CD4-positive, alpha-beta T cell treated with Interleukin-6 for 4 hours (primary cell): ENCODE results near the gene TDRD5.

Experiments
- DNase-seq: peaks from one replicate; pipeline ENCODE4 v3.0.0-alpha.2; 2020; ENCODE audit warnings: mixed read lengths

TDRD5 gene, protein sequence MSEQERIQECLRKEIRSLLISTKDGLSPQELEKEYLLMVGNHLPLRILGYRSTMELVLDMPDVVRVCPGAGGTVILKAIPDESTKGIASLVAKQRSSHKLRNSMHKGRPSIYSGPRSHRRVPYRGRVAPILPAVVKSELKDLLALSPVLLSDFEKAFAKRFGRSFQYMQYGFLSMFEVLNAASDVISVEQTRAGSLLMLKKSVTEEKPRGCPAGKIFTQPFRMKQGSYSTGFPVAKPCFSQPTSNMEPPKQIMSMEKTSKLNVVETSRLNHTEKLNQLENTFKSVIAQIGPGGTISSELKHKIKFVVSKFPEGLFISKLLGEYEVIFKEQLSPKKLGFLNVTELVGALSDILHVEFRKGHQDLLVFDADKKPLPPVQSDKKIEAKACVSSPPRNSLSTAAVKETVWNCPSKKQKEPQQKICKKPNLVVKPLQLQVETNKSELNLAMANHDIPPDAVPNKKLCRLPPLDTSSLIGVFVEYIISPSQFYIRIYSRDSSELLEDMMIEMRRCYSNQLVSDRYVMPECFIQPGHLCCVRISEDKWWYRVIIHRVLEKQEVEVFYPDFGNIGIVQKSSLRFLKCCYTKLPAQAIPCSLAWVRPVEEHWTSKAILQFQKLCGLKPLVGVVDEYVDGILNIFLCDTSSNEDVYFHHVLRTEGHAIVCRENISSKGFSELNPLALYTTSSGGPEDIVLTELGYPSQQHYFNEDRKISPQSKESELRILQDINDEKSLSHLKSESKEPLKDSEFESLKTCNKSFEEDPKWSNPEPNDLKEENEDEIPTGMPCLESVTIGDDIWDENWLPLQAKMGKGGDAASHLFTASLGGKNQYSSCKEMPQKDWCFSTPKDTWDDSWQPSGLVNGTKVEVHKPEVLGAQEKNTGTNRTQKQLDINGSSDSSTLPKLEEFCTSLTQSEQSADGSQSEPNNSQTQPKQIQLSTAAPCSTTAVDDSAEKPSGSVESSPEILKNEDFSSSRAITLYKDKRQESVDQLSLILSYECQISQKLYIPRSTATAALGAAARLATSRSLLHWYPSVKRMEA

DNA sequence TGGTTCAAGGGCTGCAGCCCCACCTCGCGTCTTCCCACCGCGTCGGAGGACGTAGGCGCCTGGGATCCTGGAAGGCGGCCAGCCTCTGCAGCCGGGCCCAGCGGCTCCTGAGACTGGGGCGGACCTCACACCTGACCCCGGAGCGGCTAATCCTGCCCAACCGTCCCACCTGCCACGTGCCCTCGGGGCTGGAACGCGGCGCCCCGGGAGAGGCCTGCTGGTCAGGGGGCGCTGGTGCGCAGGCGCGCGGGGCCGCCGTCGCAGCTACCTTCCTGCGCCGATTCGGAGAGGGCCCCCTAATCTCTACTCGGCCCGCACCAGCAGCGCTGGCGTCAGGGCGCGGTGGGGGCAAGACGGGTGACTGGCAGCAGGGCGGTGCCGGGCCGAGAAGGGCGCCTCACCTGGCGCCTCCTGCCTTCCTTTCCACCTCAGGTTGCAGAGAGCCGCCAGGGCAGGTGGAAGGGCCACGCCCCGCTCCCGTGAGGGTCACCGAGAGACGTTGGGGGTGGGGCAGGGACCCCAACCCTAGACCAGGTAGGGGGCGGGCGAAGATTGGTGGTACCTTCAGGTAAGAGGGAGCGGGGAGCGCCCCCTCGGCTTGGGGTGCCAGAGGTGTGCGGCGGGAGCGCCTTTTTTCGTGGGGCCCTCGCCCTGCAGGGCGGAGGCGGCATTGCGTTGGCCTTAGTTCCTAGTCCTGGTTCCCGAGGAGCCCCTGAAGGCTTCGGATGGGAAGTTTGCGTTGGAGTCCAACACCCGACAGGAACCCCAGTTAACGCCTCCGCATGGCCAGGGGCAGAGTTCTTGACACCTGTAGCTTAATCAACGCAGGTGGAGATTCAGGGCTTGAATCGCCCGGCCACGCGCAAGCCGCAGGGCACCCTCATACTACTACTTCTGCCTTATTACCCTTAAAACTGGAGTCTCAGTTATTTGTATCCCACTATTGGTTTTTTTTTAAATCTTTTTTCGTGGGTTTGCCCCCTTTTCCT, at the start of gene TDRD5:
Gene TDRD5, plus strand, starts transcription at position 241 of the 989 bp plus-strand sequence. CDS start 784 bp downstream, outside the sequence.
- no peak for DNase-seq

DNA sequence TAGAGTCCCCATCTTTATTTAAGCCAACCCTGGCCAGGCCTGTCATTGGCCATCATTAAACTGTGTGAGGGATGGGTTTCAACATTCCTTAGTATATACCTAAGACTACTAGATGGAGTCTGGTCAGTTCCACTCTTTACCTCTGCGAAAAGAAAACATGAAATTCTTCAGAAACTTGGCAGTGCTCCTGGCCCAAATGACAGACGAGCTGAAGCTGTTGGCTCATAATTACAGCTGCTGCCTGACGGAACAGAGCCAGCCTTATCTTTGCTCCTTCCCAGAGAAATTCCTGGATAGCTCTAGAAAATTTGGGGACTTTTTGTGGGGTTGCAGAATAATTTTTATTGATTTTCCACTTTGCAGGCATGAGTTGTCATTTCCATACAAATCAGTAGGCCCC, 46.3 kb upstream of the TDRD5 start:
- no peak for DNase-seq

DNA sequence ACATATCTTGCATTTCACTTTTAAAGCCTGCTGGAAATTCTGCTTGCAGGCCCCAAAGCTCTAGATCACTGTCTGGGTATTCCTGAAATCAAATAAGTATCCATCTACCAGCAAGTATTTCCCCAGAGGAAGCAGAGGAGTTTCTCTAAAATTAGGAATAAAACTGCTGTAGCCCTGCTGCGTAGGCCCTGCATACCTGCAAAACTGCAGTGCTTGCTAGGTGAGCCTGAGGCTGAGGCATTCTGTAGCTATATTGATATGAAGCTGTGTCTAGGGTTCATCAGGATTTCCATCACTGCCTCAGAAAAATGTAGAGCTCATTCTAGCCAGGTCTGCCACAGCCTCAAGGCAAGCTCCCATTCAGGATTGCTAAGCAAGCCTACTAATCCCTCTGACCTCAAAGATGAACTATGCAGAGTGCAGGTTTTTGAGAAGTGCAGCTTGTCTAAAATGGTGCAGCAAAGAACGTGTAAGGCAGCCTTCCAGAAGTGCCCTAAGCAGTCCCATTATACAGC, 44.6 kb upstream of the TDRD5 start:
- no peak for DNase-seq

DNA sequence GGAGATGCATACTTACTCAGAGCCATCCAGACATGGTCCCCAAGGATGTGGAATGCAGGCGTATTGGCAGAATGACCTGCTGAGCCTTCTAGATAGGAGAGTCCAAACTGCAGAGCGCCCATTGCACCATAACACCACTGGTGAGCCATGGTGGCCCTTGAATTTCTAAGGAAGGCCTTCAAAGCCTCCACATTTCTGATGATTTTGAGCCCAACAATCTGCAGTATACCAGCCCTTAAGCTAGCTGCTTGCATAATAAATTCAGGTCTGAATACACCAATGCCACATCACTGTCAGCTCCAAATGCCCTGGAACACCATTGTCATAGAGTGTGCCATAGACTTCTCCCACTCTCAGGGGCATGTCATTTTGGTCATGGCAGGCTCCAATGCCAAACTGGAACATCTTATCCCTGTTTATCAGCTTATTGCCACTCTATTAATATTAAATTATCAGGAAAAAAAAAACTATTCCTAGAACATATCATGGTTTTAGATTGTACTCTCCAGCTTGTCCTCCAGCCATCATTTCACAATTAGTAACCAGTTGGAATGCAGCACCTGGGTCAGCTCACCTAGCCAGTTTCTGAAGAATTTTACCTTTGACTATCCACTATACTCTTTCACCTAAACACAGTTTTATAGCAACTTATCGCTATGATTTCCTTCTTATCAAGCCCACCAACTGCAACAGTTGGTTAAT, 42.8 kb upstream of the TDRD5 start:
- no peak for DNase-seq

DNA sequence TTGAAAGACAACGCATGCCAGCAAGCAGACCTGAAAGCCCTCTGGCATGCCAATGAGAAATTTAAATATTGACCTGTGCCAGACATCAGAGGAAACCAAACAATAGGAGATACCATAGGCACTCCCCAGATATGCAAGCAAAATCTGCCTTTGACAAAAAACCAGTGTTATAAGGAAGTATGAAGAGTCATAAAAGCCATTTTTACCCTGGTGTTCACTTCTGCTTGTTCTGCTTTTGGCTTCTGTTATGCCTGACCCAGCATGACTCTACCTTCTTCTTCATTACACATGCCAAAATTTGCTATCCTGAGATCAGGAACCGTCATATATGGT, 42.3 kb upstream of the TDRD5 start:
- no peak for DNase-seq

DNA sequence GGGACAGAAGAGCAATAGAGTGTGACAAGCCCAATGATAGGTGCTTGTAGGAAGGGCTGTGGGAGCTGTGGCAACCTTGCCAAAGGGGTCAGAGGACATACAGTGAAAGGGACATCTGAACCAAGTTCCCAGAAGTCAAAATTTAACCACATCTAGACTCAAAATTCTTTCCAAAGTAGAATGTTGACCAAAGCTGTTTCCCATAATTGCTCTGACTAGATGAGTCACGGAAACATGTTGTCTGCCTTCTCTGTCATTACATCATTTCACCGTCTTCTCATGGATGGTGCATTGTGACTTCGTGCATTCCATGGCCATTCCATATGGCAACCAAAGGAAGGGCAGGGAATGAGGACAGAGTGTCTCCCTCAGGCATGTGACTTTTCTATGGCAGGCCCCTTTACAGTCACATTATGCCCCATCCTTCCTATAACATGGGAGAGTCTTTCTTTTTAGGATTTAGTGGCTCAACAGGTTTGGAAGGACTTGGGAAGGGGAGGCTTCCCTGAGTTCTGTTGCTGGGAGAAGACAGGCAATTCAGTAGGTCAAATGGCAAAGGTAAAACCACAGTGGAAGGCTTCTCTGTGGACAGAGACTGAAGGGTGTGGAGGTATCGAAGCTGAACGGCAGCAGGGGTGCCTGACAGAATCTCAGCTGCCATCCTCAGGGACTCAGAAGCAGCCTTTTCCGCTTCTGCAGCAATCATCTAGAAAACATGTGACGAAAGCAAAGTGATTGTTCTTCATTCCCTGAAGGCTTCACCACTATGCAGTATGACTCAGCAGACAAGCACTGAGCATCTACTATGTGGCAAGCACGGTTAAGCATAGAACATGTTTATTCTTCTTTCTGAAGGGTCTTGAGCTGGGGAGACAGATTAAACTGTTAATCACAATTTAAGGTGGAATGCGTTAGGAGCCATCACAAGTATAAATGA, 40.6 kb upstream of the TDRD5 start:
- DNase-seq, result no peak

DNA sequence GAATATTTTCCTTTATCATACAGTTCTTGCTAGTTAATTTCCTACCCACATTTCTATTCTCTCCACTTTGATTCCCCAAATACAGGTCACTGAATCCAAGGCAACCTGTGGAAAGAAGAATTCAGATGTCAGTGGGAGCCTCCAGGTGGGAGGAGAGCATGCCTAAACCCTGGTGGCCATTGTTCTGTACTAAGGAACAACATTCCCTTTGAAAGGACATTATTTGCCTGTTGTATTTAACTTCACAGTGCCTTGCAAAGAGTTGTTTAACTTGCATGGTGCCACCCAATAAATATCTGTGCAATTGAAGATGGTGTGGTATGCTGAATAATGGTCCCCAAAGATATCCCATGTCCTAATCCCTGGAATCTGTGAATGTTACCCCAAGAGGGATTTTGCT, 37.2 kb upstream of the TDRD5 start:
- no peak for DNase-seq

DNA sequence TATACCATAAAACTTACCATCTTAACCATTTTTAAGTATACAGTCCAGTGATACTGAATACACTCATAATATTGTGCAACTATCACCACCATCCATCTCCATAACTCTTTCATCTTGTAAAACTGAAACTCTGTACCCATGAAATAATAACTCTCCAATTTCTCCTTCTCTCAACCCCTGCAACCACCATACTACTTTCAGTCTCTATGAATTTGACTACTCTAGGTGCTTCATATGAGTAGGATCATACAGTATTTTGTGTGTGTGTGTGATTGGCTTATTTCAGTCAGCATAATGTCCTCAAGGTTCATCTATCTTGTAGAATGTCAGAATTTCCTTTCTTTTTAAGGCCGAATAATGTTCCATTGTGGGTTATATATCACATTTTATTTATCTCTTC, 33.6 kb upstream of the TDRD5 start:
- no peak for DNase-seq

DNA sequence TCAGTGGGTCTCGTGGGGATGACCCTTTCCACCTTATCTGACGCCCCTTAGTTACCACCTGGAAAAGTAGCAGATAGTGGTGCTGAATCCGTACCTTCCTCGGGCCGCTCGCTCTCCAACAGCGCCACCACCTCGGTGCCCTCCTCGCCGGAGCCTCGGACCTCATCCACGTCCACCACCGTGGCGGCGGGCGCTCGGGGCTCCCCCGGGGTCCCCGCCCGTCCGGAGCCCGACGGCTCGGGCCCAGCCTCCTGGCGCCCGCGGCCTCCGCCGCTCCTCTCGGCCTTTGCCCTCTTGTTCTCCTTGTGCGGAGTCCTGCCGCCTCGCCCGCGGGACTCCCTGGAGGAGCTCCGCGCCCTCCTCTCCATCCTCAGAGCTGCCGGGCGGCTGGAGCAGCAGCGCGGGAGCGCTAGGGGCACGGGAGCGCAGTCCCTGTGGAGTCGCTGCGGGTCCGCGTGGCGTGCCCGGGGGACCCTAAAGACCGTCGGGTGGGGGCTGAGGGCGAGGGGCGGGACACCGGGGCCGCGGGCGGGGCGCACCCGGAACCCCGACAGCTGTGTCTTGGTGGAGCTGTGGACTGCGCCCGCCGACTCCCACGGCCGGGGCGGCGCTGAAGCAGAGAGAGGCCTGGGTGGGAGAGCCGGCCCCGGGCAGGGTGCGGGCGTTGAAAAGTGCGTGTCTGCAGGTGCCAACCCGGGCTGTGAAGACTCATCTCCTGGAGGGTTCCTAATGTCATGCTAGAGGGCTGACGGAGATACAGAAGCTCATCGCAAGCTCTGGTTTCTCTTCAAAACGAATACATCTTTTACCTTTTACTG, 15.9 kb upstream of the TDRD5 start, which contains the start of gene NPHS2:
Gene NPHS2, minus strand, starts transcription at position 452 of the 818 bp plus-strand sequence. Its CDS starts 84 bp downstream, at position 368.
- DNase-seq, result no peak

DNA sequence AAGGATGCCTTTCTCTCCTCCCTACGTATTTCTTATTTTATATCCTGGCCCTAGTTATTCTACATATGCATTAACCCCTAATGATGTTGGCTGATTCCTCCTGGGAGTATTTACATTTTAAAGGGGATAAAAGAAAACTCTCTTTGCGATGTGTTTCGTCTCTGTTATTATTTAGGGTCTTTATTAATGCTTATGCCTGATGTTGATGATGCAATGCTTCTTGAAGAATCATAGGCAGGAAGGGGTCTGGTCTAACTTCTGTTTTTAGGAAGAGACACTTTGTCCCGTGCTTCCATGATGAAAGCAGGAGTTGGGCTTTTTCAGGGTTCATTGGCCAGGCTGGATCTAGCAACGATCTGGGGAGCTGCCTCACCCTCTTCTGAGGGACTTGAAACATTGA, 15.1 kb upstream of the TDRD5 start:
- no peak for DNase-seq

DNA sequence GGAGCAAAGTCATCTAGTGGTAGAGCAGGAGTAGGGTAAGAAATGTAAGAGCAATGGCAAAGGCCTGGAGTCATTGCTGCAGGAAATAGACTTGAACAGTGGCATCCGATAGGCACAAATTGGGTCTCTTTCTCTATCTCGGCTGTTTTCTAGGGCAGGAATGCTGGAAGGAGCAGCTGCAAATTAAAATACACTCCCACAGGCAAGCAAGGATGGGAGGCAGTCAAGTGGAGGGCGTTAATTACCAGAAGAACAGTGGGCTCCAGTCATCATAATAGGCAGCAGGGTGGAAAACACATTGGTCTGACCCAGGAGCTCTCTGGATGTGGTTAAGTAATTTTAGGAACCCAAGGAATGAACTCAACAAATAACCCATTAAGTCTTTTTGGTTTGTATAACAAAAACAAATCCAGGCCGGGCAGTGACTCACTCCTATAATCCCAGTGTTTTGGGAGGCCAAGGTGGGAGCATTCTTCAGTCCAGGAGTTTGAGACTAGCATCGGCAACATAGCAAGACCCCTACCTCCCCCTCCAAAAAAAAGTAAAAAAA, 7.8 kb upstream of the TDRD5 start:
- DNase-seq, result no peak

DNA sequence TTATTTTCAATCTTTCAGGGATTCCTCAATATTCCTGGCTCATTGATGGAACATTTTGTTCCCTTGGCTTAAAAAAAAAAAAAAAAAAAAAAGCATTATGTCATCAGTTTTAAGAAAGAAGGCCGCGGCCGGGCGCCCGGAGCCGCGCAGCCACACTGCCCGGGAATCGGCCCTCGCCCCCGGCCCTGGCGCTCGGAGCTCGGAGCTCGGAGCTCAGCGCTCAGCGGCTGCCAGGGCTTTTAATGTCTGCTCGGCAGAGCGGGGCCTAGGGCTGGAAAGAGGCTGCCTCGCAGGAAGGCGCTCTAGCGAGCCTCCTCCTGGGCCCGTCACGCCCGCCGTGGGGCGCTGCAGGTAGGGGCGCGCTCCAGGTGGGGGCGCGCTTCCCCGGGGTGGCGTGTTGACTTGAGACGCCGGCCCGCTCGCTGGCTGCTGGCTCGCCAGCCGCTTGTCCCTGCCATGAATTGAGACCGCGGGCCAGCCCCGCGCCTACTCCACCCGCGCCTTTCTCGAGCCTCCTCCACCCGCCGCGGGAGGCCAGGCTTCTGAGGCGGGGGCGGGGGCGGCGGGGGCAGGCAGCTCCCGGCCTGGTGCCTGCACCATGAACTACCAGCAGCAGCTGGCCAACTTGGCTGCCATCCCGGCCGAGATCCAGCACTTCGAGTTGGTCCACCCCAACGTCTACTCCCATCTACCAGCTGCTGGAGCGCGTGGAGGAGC, 5.4 kb upstream of the TDRD5 start:
- DNase-seq, result no peak

DNA sequence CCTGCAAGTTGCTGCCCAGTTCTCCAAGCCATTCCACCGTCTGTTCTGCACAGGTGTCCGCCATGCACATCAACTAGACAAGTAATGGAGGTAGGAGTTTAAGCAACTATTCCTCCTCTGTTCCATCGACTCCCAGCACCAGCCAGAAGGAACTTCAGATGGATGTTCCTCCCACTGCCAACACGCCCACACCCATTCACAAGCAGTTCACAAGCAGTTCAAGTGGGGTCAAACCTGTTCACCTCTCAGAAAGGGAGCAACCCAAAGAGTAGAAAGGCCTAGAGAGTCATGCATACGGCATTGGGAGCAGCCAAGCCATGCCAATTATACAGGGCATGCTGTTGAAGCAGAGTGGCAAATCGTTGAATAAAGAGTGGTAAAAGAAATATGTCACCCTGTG, 4.3 kb upstream of the TDRD5 start:
- no peak for DNase-seq

DNA sequence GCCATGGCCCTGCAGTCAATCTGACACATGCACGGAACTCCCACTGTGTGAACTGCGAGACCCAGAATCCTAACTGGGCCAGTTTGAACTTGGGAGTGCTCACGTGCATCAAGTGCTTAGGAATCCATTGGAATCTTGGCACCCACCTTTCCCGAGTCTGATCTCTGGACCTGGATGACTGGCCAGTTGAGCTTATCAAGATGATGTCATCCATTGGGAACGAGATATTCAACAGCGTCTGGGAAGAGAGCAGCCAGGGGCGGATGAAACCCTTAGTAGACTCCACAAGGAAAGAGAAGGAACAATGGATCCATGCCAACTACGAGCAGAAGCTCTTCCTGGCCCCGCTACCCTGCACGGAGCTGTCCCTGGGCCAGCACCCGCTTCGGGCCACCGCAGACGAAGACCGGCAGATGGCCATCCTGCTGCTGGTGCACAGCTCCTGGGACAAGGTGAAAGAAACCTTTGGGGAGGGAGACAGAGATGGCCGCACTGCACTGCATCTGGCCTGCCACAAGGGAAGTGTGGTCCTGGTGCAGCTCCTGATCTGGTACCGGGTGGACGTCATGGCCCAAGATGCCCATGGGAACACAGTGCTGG, 3.1 kb upstream of the TDRD5 start:
- no peak for DNase-seq

DNA sequence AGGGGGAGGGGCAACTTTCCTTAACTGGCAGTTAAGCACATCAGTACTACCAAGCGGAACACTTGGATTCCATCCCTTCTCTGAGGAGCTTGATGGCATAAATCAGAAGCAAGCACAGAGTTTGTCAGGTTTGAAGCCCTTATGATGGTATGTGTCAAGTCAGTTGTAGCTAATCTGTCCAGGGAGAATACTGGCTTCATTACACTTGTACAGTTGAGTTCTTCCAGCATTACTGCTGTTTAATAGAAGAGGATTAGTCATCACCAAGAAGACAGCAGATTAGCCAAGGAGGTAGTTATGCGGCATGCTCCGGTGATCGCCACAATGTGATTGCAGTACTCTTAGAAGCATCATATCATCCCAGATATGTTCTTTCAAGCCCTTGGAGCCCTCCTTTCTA, 2.1 kb upstream of the TDRD5 start:
- no peak for DNase-seq

DNA sequence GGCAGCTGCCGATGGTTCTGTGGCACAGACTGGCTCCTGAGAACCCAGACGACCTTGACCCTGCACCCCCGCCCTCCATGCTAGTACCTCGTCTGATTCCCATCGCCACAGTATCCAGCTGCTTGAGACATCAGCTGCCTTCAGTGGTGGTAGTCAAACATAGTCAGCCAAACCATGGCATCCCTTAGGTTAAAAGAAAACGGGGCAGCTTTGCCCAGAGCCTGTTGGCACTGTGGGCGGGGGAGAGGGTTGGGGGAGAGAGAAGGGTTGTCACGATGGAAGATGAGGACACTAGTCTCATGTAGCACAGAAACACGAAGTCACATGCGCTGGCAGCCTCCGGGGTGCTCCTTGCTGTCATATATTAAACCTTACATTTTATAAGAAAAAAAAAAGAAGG, 961 bp upstream of the TDRD5 start:
- no peak for DNase-seq

DNA sequence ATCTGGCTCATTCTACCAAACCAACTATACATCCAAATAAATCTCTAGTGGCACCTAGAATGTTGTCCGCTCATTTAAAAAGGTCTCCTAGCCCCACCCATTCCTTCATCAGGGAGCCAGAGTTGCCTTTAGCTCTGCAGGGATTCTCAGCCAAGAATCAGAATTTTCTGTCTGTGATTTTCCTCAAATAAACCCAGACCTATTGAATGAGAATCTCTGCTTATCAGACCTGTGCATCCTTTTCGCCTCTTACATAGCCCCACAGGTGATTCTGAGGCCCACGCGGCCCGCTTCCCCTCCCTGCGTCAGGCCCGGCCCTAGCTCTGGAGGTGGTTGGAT, 410 bp upstream of the TDRD5 start:
- no peak for DNase-seq

DNA sequence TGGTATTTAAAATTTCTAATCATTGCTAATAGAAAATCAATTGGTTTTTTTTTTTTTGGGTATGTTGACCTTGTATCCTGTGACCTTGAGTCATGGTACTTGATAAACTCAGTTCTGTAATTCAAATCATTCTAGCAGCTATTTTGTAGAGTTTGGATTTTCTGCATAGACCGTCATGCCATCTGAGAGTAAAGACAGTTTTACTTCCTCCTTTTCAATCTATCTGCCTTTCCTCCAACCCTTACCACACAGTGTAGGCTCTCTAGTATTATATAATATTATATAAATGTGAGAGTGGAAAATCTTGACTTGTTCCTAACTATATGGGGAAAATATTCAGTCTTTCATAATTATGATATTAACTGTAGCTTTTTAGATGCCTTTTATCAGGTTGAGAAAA, 7.0 kb downstream of the TDRD5 start:
- DNase-seq, result no peak
